ENCODE measurements around the gene KRTAP5-8. TPM values are rescaled to one million over a fixed set of nuclear protein-coding genes. Genes with fewer than 3 reads are reported as not detected.

KRTAP5-8 gene
- total RNA-seq, 1 experiment from 2014 or later: not detected

- H3K27me3 ChIP-seq (ENCODE audit: control insufficient read depth, insufficient read depth, low read length): no peaks in the 10 kb centered on the region
- H3K27ac ChIP-seq (ENCODE audit: low read length): no peak overlapping the region
- H3K4me3 ChIP-seq (ENCODE audit: low read depth in 2 of 2, low read length in 2 of 2): no peak overlapping the region
- H3K9me3 ChIP-seq (ENCODE audit: control insufficient read depth, insufficient read depth, low read depth, low read length): no peaks in the 10 kb centered on the region
- intact Hi-C loops (cut with micrococcal nuclease; ENCODE audit: unreplicated experiment) (no loop called here), in situ Hi-C loops (cut with HindIII; ENCODE audit: low pct_unique_long_range_greater_than_20kb, low sequenced_read_pairs) (no loop called here)
- TF ChIP-seq TCF7L2 (IDR thresholded peaks at IDR 0.05; ENCODE audit: low read depth, low read length) (no peak), POLR2AphosphoS5 (IDR thresholded peaks at IDR 0.05; ENCODE audit: low read depth, low read length) (no peak), SIN3A (IDR thresholded peaks at IDR 0.05; ENCODE audit: borderline replicate concordance, insufficient read depth, low read depth, low read length) (no peak), CTCF (IDR thresholded peaks at IDR 0.05) (no peak), REST (IDR thresholded peaks at IDR 0.05; ENCODE audit: insufficient read depth in 1 of 2, low read depth in 2 of 2, low read length in 1 of 2) (no peak)
- no peak for DNase-seq (ENCODE audit: low read depth, low spot score)
- no peaks in the 10 kb centered on the region for H3K36me3 ChIP-seq (ENCODE audit: control insufficient read depth, insufficient read depth, low read length)
- ATAC-seq: no peak
- CTCF ChIA-PET: no interaction called here
- H3K4me1 ChIP-seq (ENCODE audit: control insufficient read depth, insufficient read depth, low read length): no peaks in the 10 kb centered on the region
- POLR2A ChIA-PET: no interaction called here
- no TSS peak for BruUV-seq (replicated peaks)
These were observed 10.1 kb upstream of the KRTAP5-8 start for GRCh38 chr11:71527576-71528210.

- Histone ChIP-seq H3K4me1 (ENCODE audit: control insufficient read depth, insufficient read depth, low read length) (no peaks in the 10 kb centered on the region), H3K4me3 (ENCODE audit: low read depth in 2 of 2, low read length in 2 of 2) (no peak overlapping the region), H3K27me3 (ENCODE audit: control insufficient read depth, insufficient read depth, low read length) (no peaks in the 10 kb centered on the region), H3K27ac (ENCODE audit: low read length) (no peak overlapping the region), H3K9me3 (ENCODE audit: control insufficient read depth, insufficient read depth, low read depth, low read length) (no peaks in the 10 kb centered on the region), H3K36me3 (ENCODE audit: control insufficient read depth, insufficient read depth, low read length) (no peaks in the 10 kb centered on the region)
- no TSS peak for BruUV-seq (replicated peaks)
- CTCF ChIA-PET: no interaction called here
- no peak for TF ChIP-seq REST (IDR thresholded peaks at IDR 0.05; ENCODE audit: insufficient read depth in 1 of 2, low read depth in 2 of 2, low read length in 1 of 2)
- no peak for TF ChIP-seq SIN3A (IDR thresholded peaks at IDR 0.05; ENCODE audit: borderline replicate concordance, insufficient read depth, low read depth, low read length)
- TF ChIP-seq POLR2AphosphoS5 (IDR thresholded peaks at IDR 0.05; ENCODE audit: low read depth, low read length): no peak
- TF ChIP-seq CTCF (IDR thresholded peaks at IDR 0.05): no peak
- TF ChIP-seq TCF7L2 (IDR thresholded peaks at IDR 0.05; ENCODE audit: low read depth, low read length): no peak
- DNase-seq (ENCODE audit: low read depth, low spot score) (no peak), ATAC-seq (no peak)
- intact Hi-C loops (cut with micrococcal nuclease; ENCODE audit: unreplicated experiment): no loop called here
- in situ Hi-C loops (cut with HindIII; ENCODE audit: low pct_unique_long_range_greater_than_20kb, low sequenced_read_pairs): no loop called here
- POLR2A ChIA-PET: no interaction called here
These were observed 7.2 kb upstream of the KRTAP5-8 start for GRCh38 chr11:71530602-71531001.
